ENCODE data around the gene ABHD2. TPM values are rescaled to one million over a fixed set of nuclear protein-coding genes. Genes with fewer than 3 reads are reported as not detected.

ABHD2 gene
- total RNA-seq, 3 donors from 2014 or later: 48.9 to 72.6 (median 64.1) TPM

- H3K9me3 Mint-ChIP-seq: no peaks in the 10 kb centered on the region
- H3K4me3 Mint-ChIP-seq: no peak overlapping the region
- no peaks in the 10 kb centered on the region for H3K27me3 Mint-ChIP-seq (ENCODE audit: low read depth)
- H3K4me1 Mint-ChIP-seq (ENCODE audit: low read depth): peaks cover 6% of the 10 kb centered on the region
- ATAC-seq (no peak), DNase-seq (no peak)
- H3K36me3 Mint-ChIP-seq (ENCODE audit: insufficient read depth): peaks cover 19% of the 10 kb centered on the region
Observed at GRCh38 chr15:89198196-89198595, 109.9 kb downstream of the ABHD2 start.

- Mint-ChIP-seq H3K4me1 (ENCODE audit: low read depth) (peaks cover 14% of the 10 kb centered on the region), H3K9me3 (no peaks in the 10 kb centered on the region), H3K27me3 (ENCODE audit: low read depth) (no peaks in the 10 kb centered on the region), H3K4me3 (no peak overlapping the region), H3K36me3 (ENCODE audit: insufficient read depth) (peaks cover 15% of the 10 kb centered on the region)
- ATAC-seq (no peak), DNase-seq (no peak)
Observed at GRCh38 chr15:89198934-89199333, 110.7 kb downstream of the ABHD2 start.

- Mint-ChIP-seq H3K36me3 (ENCODE audit: insufficient read depth) (peaks cover 15% of the 10 kb centered on the region), H3K9me3 (no peaks in the 10 kb centered on the region), H3K27me3 (ENCODE audit: low read depth) (no peaks in the 10 kb centered on the region), H3K4me3 (no peak overlapping the region), H3K4me1 (ENCODE audit: low read depth) (peaks cover 21% of the 10 kb centered on the region)
- DNase-seq (no peak), ATAC-seq (no peak)
Observed at GRCh38 chr15:89199746-89200145, 111.5 kb downstream of the ABHD2 start.

GRCh38 chr15:89200182-89200581 lies 111.9 kb downstream of the ABHD2 start:
- DNase-seq: no peak
- Mint-ChIP-seq H3K9me3 (no peaks in the 10 kb centered on the region), H3K4me3 (no peak overlapping the region), H3K27me3 (ENCODE audit: low read depth) (no peaks in the 10 kb centered on the region), H3K4me1 (ENCODE audit: low read depth) (peaks cover 24% of the 10 kb centered on the region), H3K36me3 (ENCODE audit: insufficient read depth) (peaks cover 14% of the 10 kb centered on the region)
- ATAC-seq: no peak

GRCh38 chr15:89201465-89202005 lies 113.3 kb downstream of the ABHD2 start:
- DNase-seq (no peak), ATAC-seq (no peak)
- H3K4me1 Mint-ChIP-seq (ENCODE audit: low read depth): peaks cover 28% of the 10 kb centered on the region
- no peaks in the 10 kb centered on the region for H3K27me3 Mint-ChIP-seq (ENCODE audit: low read depth)
- H3K9me3 Mint-ChIP-seq: no peaks in the 10 kb centered on the region
- no peak overlapping the region for H3K4me3 Mint-ChIP-seq
- H3K36me3 Mint-ChIP-seq (ENCODE audit: insufficient read depth): peaks cover 9% of the 10 kb centered on the region

- peaks cover 2% of the 10 kb centered on the region for H3K27me3 Mint-ChIP-seq (ENCODE audit: low read depth)
- DNase-seq: no peak
- H3K4me3 Mint-ChIP-seq: peak overlapping the region; percentile 29
- H3K36me3 Mint-ChIP-seq (ENCODE audit: insufficient read depth): peaks cover 9% of the 10 kb centered on the region
- no peaks in the 10 kb centered on the region for H3K9me3 Mint-ChIP-seq
- ATAC-seq: peak; percentile 81 to 91
- H3K4me1 Mint-ChIP-seq (ENCODE audit: low read depth): peaks cover 29% of the 10 kb centered on the region
Observed at GRCh38 chr15:89203705-89204273, 115.5 kb downstream of the ABHD2 start.

- Mint-ChIP-seq H3K36me3 (ENCODE audit: insufficient read depth) (peaks cover 3% of the 10 kb centered on the region), H3K27me3 (ENCODE audit: low read depth) (peaks cover 2% of the 10 kb centered on the region), H3K9me3 (no peaks in the 10 kb centered on the region), H3K4me3 (no peak overlapping the region), H3K4me1 (ENCODE audit: low read depth) (peaks cover 29% of the 10 kb centered on the region)
- ATAC-seq (no peak), DNase-seq (no peak)
Observed at GRCh38 chr15:89205991-89206585, 117.8 kb downstream of the ABHD2 start.

GRCh38 chr15:89206908-89207331 lies 118.7 kb downstream of the ABHD2 start:
- peak; percentile 80 to 82 for ATAC-seq
- Mint-ChIP-seq H3K4me1 (ENCODE audit: low read depth) (peaks cover 29% of the 10 kb centered on the region), H3K4me3 (peak overlapping the region; percentile 27), H3K36me3 (ENCODE audit: insufficient read depth) (no peaks in the 10 kb centered on the region), H3K9me3 (no peaks in the 10 kb centered on the region), H3K27me3 (ENCODE audit: low read depth) (peaks cover 2% of the 10 kb centered on the region)
- DNase-seq: peak; percentile 73

- H3K4me3 Mint-ChIP-seq: no peak overlapping the region
- H3K27me3 Mint-ChIP-seq (ENCODE audit: low read depth): peaks cover 2% of the 10 kb centered on the region
- DNase-seq (no peak), ATAC-seq (no peak)
- no peaks in the 10 kb centered on the region for H3K9me3 Mint-ChIP-seq
- H3K4me1 Mint-ChIP-seq (ENCODE audit: low read depth): peaks cover 28% of the 10 kb centered on the region
- H3K36me3 Mint-ChIP-seq (ENCODE audit: insufficient read depth): no peaks in the 10 kb centered on the region
Observed at GRCh38 chr15:89208256-89208655, 120.0 kb downstream of the ABHD2 start.

- DNase-seq: no peak
- Mint-ChIP-seq H3K4me1 (ENCODE audit: low read depth) (peaks cover 20% of the 10 kb centered on the region), H3K27me3 (ENCODE audit: low read depth) (peaks cover 2% of the 10 kb centered on the region), H3K9me3 (no peaks in the 10 kb centered on the region), H3K36me3 (ENCODE audit: insufficient read depth) (no peaks in the 10 kb centered on the region), H3K4me3 (no peak overlapping the region)
- ATAC-seq: no peak
Observed at GRCh38 chr15:89209057-89209456, 120.8 kb downstream of the ABHD2 start.

GRCh38 chr15:89211678-89212170 lies 123.5 kb downstream of the ABHD2 start:
- Mint-ChIP-seq H3K27me3 (ENCODE audit: low read depth) (peaks cover 2% of the 10 kb centered on the region), H3K36me3 (ENCODE audit: insufficient read depth) (no peaks in the 10 kb centered on the region), H3K4me3 (no peak overlapping the region), H3K9me3 (no peaks in the 10 kb centered on the region), H3K4me1 (ENCODE audit: low read depth) (peaks cover 6% of the 10 kb centered on the region)
- no peak for ATAC-seq
- no peak for DNase-seq

- Mint-ChIP-seq H3K36me3 (ENCODE audit: insufficient read depth) (no peaks in the 10 kb centered on the region), H3K9me3 (no peaks in the 10 kb centered on the region), H3K4me1 (ENCODE audit: low read depth) (no peaks in the 10 kb centered on the region), H3K27me3 (ENCODE audit: low read depth) (peaks cover 3% of the 10 kb centered on the region), H3K4me3 (no peak overlapping the region)
- ATAC-seq: no peak
- no peak for DNase-seq
Observed at GRCh38 chr15:89215627-89216026, 127.4 kb downstream of the ABHD2 start.

GRCh38 chr15:89217031-89217430 lies 128.8 kb downstream of the ABHD2 start:
- DNase-seq: no peak
- H3K9me3 Mint-ChIP-seq: no peaks in the 10 kb centered on the region
- H3K36me3 Mint-ChIP-seq (ENCODE audit: insufficient read depth): no peaks in the 10 kb centered on the region
- peaks cover 3% of the 10 kb centered on the region for H3K27me3 Mint-ChIP-seq (ENCODE audit: low read depth)
- no peaks in the 10 kb centered on the region for H3K4me1 Mint-ChIP-seq (ENCODE audit: low read depth)
- no peak overlapping the region for H3K4me3 Mint-ChIP-seq
- no peak for ATAC-seq

- DNase-seq (no peak), ATAC-seq (no peak)
- peaks cover 3% of the 10 kb centered on the region for H3K27me3 Mint-ChIP-seq (ENCODE audit: low read depth)
Observed at GRCh38 chr15:89217686-89218376, 129.6 kb downstream of the ABHD2 start.

More at GRCh38 chr15:89217686-89218376, 129.6 kb downstream of the ABHD2 start:
- no peak overlapping the region for H3K4me3 Mint-ChIP-seq
- no peaks in the 10 kb centered on the region for H3K9me3 Mint-ChIP-seq
- H3K4me1 Mint-ChIP-seq (ENCODE audit: low read depth): no peaks in the 10 kb centered on the region
- H3K36me3 Mint-ChIP-seq (ENCODE audit: insufficient read depth): no peaks in the 10 kb centered on the region
